Suppressor macrophage (primary cell): ENCODE measurements around the gene HAUS2.
"Not testable (repeated sequence)": the region's sequence is repeated elsewhere in the genome, so short reads cannot be mapped to it uniquely, and the experiment has no call there.

Experiments
- DNase-seq, 4 experiments: peaks; one replicate each; pipeline ENCODE4 v3.0.0-alpha.2; 2020 to 2022
- total RNA-seq, 17 experiments: gene quantifications; one replicate each; lab custom pipeline; 2026; ENCODE audit warnings: mixed read lengths in 6 of 17, inconsistent platforms in 3 of 17; lab: John Stamatoyannopoulos, UW

The HAUS2 gene
- 41.3 to 84.9 (median 69.0) reads per million in 17 experiments for total RNA-seq

DNA sequence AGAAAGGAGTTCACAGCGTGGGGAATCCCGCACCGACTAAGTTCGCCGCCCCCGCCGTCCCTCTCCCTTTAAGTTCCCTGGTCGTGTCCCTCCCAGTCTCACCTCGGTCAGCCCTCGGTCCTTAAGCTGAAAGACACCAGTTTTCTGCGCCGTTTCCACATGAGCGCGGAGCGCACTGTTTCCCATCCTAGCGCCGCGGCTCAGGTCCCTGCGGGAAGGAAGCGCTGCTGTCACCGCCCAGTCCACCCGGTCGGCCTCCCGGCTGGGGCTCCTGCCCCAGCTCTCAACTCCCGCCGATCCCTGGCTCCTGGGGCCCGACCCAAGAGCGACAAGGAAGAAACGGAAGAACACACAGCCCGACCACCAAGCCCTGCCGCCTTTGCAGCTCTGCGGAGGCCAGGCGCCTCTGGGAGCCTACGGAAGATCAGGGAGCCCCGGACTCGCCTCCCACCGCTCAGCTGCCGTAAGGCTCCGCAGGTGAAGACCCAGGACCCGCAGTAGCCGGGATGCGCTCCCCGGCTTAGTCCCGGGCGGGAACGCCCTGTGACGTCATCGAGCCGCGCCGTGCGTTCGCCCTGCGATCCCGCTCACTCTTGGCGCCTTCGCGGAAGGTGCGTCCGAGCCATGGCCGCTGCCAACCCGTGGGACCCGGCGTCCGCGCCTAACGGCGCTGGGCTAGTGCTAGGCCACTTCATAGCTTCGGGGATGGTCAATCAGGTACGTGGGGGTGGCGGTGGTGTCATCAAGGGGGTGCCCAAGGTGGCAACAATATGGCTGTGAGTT is at the start of gene HAUS2, which contains the start of gene LRRC57:
Gene HAUS2, plus strand, starts transcription at position 590 of the 783 bp plus-strand sequence. Its CDS starts 35 bp downstream, at position 625.
Gene LRRC57, minus strand, starts transcription at position 545 of the 783 bp plus-strand sequence. Its CDS starts 359 bp downstream, at position 186.
- peak; percentile 87 to 96 (median 92) for DNase-seq

DNA sequence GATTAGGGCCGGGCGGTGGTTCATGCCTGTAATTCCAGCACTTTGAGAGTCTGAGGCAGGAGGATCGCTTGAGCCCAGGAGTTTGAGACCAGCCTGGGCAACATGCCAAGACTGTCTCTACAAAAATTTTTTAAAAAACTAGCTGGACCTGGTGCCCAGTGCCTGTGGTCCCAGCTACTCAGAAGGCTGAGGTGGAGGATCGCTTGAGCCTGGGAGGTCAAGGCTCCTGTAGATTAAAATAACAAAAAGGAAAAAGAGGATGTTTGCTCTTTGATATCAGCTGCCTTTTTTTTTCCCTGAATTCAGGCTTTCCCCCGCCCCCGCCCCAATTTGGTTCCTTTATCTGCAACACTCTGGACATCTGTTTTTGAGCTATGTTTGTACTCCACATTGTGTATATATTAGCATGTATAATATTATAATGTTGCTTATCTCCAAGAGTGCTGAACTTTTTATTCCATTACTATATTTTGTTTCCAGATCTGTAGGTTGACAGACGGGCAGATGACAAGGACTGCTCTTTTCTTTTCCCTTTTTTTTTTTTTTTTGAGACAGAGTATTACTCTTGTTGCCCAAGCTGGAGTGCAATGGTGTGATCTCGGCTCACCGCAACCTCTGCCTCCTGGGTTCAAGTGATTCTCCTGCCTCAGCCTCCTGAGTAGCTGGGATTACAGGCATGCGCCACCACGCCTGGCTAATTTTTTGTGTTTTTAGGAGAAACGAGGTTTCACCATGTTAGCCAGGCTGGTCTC is 48.6 kb upstream of the HAUS2 start:
- DNase-seq, result peak in 3 of 4 experiments; percentile 50 to 59 (median 58)

- DNase-seq, result no peak
These were observed 46.2 kb upstream of the HAUS2 start for GRCh38 chr15:42502477-42502876.

- DNase-seq, result peak in 2 of 4 experiments; percentile 24 to 31
These were observed 44.8 kb upstream of the HAUS2 start for GRCh38 chr15:42503825-42504224.

DNA sequence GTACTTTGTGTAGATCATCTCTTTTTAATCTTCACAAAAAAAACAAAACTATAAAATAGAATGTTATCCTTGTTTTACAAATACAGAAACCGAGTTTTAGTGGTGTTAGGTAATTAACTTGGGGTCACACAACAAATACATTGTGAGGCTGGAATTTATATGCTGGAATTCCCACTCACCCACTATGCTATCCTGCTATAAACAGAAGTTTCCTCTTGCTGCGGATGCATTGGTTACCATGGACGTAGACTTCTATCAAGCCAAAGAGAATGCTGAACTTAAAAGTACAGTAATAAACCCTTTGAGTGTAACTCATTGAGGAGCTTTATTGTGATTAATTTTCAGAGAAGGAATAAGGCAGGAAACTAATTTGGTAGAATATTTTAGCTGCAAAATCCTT is 44.0 kb upstream of the HAUS2 start:
- DNase-seq, result no peak

DNA sequence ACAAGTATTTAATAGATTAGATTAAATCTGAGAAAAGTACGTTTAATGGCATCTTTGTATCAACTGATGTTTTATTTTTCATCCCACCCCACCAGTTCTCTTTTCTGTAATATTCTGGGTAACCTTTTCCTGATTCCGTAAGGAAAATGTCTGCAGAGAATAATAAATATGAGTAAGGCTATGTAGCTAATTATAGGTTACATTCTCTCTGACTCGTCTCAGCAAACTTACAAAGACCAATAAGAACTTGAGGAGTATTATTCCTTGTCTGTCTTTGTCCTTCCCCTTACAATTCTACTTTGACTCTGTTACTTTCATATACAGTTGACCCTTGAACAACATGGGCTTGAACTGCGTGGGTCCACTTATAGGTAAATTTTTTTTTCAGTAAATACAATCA is 41.1 kb upstream of the HAUS2 start:
- no peak for DNase-seq

- DNase-seq, result peak in 1 of 4 experiments; percentile 20
These were observed 40.4 kb upstream of the HAUS2 start for GRCh38 chr15:42508263-42508690.

GRCh38 chr15:42510258-42511006 is 38.2 kb upstream of the HAUS2 start:
- DNase-seq, result no peak

- DNase-seq, result peak; percentile 16 to 77 (median 62)
These were observed 37.6 kb upstream of the HAUS2 start for GRCh38 chr15:42511007-42511391.

DNA sequence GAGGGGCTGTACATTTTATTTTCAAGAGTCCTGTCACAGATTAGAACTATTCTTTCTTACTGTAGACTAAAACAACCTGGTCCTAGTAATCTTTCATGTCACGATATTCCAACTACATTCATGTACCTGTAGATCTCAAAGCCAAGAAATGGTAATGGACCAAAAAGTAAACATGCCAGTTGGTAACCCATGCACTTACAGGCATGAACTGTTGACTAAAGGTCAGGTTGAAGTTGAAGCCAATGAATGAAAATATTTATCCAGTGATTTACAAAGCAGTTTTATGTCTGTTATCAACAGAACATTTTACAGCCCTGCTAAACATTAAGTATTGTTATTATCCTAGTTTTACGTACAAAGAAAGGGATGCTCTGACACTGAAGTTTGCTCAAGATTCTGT is 25.3 kb upstream of the HAUS2 start:
- DNase-seq, result no peak

DNA sequence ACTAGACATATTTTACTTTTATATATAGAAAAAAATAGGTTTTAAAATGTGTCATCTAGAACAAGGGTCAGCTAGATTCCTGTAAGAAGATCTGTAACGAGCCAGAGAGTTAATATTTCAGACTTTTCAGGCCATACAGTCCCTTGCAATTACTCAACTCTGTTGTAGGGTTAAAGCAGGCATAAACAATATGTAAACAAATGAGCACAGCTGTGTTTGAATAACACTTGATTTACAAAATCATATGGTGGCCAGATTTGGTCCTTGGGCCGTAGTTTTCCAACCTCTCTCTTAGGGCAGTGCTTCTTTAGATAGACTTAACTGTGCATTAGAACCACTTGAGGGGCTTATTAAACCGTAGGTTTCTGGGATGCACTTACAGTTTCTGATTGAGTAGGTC is 19.7 kb upstream of the HAUS2 start:
- no peak for DNase-seq

DNA sequence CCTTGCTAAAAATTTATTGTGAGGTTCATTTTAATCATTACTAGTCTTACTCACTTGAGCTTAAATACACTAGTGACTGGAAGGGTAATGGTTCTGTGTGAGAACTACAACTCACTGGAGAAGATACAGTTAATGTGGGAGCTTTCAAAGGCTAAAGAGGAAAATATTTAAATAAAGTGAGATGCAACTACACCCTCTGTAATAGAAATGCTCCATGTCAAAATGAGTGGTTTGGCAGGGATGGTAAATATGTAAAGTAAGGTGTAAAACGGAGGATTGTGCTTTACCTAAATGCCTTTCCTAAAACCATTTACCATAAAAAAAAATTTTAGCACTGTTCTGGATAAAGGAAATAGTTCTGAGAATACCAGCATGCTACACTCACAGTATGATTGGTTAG is 15.4 kb upstream of the HAUS2 start:
- no peak for DNase-seq

- DNase-seq, result peak; percentile 28 to 84 (median 64)
These were observed 3.6 kb upstream of the HAUS2 start for GRCh38 chr15:42544853-42545629.

DNA sequence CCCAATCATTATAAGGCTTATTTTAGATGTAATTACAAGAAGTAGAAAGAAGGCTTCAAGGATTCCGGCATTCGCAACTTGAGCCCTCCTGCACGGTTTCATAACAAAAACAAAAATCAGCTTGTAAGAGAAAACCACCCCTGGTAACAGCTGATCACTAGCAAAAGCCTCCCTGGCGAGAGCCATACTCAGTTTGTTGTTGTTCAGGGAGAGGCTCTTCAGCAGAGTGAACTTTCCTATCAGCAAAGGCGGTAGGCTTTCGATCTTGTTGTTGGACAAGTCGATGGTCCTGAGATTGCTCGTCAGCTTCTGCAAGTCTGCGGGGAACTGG is 755 bp upstream of the HAUS2 start:
- DNase-seq, result no peak

GRCh38 chr15:42549032-42549491 is 424 bp downstream of the HAUS2 start:
- DNase-seq, result peak; percentile 50 to 68 (median 61)

- DNase-seq, result peak; percentile 31 to 73 (median 56)
These were observed 1.2 kb downstream of the HAUS2 start for GRCh38 chr15:42549741-42550392.

DNA sequence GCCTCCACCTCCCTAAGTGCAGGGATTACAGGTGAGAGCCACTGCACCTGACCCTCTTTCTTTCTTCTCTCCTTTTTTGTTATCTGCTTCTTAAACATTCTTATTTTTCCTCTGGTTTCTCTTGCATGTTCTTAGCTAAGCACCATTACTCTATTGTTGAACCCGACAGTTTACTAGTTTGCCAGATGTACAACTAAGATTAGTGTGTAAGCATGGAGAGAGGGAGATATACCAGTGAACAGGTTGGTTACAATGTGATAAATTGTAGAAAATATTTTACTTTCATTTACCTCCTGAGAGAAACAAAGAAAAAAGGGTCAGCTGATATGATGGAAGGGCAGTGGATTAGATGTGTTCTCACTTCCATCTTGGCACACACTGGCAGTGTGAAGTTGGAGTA is 4.9 kb downstream of the HAUS2 start:
- DNase-seq, result peak in 1 of 4 experiments; percentile 10

DNA sequence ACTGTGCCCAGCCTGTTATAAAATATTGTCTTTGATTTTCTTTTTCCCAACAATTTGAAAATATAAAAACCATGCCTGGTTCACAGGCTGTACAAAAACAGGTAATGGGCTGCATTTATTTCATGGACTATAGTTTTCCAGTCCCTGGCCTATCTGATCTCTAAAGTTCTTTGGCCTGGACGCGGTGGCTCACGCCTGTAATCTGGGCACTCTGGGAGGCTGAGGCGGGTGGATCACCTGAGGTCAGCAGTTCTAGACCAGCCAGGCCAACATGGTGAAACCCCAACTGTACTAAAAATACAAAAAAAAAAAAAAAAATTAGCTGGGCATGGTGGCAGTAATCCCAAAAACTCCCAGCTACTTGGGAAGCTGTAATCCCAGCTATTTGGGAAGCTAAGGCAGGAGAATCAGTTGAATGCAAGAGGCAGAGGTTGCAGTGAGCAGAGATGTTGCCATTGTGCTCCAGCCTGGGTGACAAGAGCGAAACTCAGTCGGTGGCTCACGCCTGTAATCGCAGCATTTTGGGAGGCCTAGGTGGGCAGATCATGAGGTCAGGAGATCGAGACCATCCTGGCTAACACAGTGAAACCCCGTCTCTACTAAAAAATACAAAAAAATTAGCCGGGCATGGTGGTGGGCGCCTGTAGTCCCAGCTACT is 8.0 kb downstream of the HAUS2 start:
- not testable (repeated sequence) for DNase-seq

- DNase-seq, result no peak
These were observed 10.1 kb downstream of the HAUS2 start for GRCh38 chr15:42558739-42559138.

GRCh38 chr15:42575188-42576039 is 26.8 kb downstream of the HAUS2 start, which contains the start of gene STARD9:
Gene STARD9, plus strand, starts transcription at chr15:42575606. Its CDS starts 110 bp downstream, at chr15:42575716.
- DNase-seq, result peak; percentile 99 to 100 (median 99)
